Adipose tissue (tissue), 3 donors: ENCODE data around the gene SLC16A10. TPM values are rescaled to one million over a fixed set of nuclear protein-coding genes. Genes with fewer than 3 reads are reported as not detected.
"Not testable (repeated sequence)": the region's sequence is repeated elsewhere in the genome, so short reads cannot be mapped to it uniquely, and the experiment has no call there.

Experiments used
- H3K27ac ChIP-seq: one replicate; pipeline ENCODE4 v1.5.1; 2013; ENCODE audit warnings: low read depth, low read length
- WGBS, 3 donors: extraction: QIAGEN DNeasy Blood & Tissue Kit; methylation state at CpG; one replicate each; pipeline ENCODE4 v1.1.7; 2013; 5-methylcytosine and 5-hydroxymethylcytosine counted together
- polyA plus RNA-seq, 3 donors: library from polyadenylated mRNA; stranded (reverse); fragments of 200-250 nt; gene quantifications; one replicate each; pipeline ENCODE4 v1.2.3, GENCODE V29; 2013
- donor health status: healthy with polysubstance abuse.
- donor health status: Bipolar disorder and iron deficiency.
- donor health status: healthy.

SLC16A10 gene
- 10 to 100 TPM in 1 of 3 donors, 1 to 10 TPM in 2; 2.4 to 11.1 (median 3.4) TPM for polyA plus RNA-seq

DNA sequence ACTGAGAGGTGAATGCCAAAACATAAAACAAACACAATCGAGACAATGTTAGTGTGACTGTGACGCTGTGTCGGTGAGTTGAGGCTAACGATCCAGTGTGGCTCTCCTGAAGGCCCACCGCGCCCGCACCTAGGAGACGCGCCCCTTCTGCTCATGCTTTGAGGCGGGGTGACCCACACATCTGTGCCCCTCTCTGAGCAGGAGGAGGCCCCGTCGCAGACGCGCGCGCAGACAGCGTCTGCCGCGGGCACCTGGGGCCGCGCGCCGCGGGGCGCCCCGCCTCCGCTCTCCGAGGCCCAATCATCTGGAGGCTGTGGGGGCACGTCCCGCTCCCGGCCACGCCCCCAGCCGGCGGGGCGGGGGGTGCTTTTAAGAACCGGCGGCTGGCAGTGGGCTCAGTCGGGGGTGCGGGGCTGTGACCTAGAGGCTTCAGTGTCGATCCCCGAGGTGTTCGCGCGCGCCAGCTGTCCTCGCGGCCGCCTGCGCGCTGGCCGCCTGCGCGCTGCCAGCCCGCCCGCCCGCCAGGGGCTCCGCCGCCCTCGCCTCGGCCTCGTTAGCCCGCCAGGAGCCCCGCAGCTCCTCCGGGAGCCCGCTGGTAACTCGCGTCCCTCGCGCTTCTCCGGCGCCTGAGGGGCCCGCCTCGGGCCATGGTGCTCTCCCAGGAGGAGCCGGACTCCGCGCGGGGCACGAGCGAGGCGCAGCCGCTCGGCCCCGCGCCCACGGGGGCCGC lies at the start of gene SLC16A10:
Gene SLC16A10, plus strand, starts transcription at position 398 of the 730 bp plus-strand sequence. Its CDS starts 250 bp downstream, at position 648.
- H3K27ac ChIP-seq = no peak within 1 kb of the TSS
- 0 to 1% (median 0%) methylated on average over 67 to 85 of the region's 86 CpGs for WGBS, 3 donors

GRCh38 chr6:111038534-111039252 lies 48.6 kb upstream of the SLC16A10 start:
- H3K27ac ChIP-seq = no peak overlapping the region
- 91 to 92% (median 91%) methylated on average over 6 of the region's 6 CpGs for WGBS, 3 donors

GRCh38 chr6:111041917-111042316 lies 45.4 kb upstream of the SLC16A10 start:
- WGBS, 3 donors = 91 to 93% (median 93%) methylated on average over 4 of the region's 4 CpGs
- no peak overlapping the region for H3K27ac ChIP-seq

- WGBS, 3 donors = 87 to 93% (median 90%) methylated on average over 8 of the region's 8 CpGs
- H3K27ac ChIP-seq = no peak overlapping the region
Observed at GRCh38 chr6:111047244-111047643, 40.1 kb upstream of the SLC16A10 start.

DNA sequence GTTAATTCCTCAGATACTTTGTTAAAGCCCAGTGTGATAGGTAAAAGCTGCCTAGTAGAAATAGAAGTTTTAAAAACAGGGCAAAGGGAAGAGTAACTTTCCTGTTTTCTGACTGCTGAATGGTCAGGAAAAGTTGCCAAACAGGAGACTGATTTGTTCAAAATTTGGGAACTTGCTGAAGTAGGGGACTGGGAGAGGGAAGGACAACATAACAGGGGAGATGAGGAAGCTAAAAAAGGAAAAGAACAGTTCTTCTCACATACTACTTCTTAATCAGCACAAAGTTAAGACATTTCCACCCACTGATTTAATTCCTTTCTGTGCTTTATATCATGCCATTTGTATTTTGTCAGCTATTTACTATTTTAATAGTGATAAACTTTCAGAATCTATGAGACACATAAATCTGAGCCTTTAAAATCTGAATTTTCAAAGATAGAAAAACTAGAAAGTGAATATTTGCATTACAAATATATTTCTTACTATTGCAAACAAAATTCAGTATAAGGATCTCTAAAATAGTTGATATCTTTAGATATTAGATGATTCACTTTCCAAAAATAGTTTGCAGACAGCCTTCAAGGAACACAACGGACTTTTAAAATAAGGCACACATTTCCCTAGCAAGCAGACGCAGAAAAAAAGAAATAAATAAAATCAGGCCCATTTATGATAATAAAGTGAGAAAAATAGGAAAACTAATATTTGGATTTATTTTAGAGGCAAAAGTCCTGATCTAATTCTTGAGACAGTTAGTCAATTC lies 36.9 kb upstream of the SLC16A10 start:
- 62 to 71% (median 69%) methylated on average over 2 of the region's 2 CpGs for WGBS, 3 donors

GRCh38 chr6:111052171-111052570 lies 35.1 kb upstream of the SLC16A10 start:
- 69 to 84% (median 78%) methylated on average over 3 of the region's 3 CpGs for WGBS, 3 donors
- H3K27ac ChIP-seq = no peak overlapping the region

More for the DNA sequence above, 36.9 kb upstream of the SLC16A10 start:
- no peak overlapping the region for H3K27ac ChIP-seq

GRCh38 chr6:111057074-111057752 lies 30.1 kb upstream of the SLC16A10 start:
- 30 to 61% (median 56%) methylated on average over 12 of the region's 12 CpGs for WGBS, 3 donors
- H3K27ac ChIP-seq = no peak overlapping the region

- 82 to 90% (median 84%) methylated on average over 5 of the region's 5 CpGs for WGBS, 3 donors
- H3K27ac ChIP-seq = no peak overlapping the region
Observed at GRCh38 chr6:111061508-111061907, 25.8 kb upstream of the SLC16A10 start.

GRCh38 chr6:111061985-111062384 lies 25.3 kb upstream of the SLC16A10 start:
- not testable (repeated sequence) for H3K27ac ChIP-seq
- 83 to 94% (median 94%) methylated on average over 5 of the region's 5 CpGs for WGBS, 3 donors

- not testable (repeated sequence) for H3K27ac ChIP-seq
- WGBS, 3 donors = 85 to 94% (median 86%) methylated on average over 5 of the region's 5 CpGs
Observed at GRCh38 chr6:111062860-111063259, 24.4 kb upstream of the SLC16A10 start.

GRCh38 chr6:111068109-111068865 lies 19.0 kb upstream of the SLC16A10 start:
- no peak overlapping the region for H3K27ac ChIP-seq
- 50 to 78% (median 62%) methylated on average over 8 of the region's 8 CpGs for WGBS, 3 donors

- 61 to 77% (median 68%) methylated on average over 2 of the region's 2 CpGs for WGBS, 3 donors
- no peak overlapping the region for H3K27ac ChIP-seq
Observed at GRCh38 chr6:111068866-111069234, 18.5 kb upstream of the SLC16A10 start.

DNA sequence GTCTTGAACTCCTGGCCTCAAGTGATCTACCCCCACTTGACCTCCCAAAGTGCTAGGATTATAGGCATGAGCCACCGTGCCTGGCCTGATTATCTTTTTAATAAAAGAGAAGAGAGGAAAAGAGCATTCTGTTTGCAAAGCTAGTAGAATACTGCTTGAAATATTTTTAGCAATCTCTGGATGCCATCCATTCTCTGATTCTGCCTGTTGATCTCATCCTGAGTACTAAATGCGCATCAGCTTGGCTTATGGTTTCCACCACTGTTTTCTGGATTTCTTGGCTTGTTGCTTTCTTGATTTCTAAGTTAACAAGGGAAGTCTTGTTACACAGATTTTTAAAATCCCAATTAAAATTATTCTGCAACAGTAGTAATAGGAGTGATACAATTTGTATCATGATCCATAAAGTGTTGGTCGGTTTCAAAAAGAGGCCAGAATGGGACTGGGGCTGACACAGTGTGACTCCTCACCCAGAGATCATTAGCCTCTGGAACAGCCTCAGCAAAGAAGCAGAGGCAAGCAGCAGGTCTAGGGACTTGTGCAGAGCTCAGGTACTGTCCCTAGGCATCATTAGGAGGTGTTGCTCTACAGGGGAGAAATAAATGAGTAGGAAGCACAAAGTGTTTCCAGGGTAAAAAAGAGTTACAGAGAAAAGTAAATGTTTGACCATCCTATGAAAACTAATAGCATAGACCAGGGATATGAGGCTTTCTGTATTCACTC lies 17.8 kb upstream of the SLC16A10 start:
- H3K27ac ChIP-seq = no peak overlapping the region
- 81 to 93% (median 88%) methylated on average over 3 of the region's 3 CpGs for WGBS, 3 donors

GRCh38 chr6:111070105-111071005 lies 16.9 kb upstream of the SLC16A10 start:
- H3K27ac ChIP-seq = no peak overlapping the region

GRCh38 chr6:111072801-111073360 lies 14.4 kb upstream of the SLC16A10 start:
- no peak overlapping the region for H3K27ac ChIP-seq
- WGBS, 3 donors = 86 to 90% (median 90%) methylated on average over 2 of the region's 2 CpGs

More at GRCh38 chr6:111070105-111071005, 16.9 kb upstream of the SLC16A10 start:
- 48 to 57% (median 52%) methylated on average over 11 of the region's 11 CpGs for WGBS, 3 donors

GRCh38 chr6:111074311-111074710 lies 13.0 kb upstream of the SLC16A10 start:
- H3K27ac ChIP-seq = no peak overlapping the region
